B cell (primary cell): ENCODE data around the gene ATP6V1D. TPM values are rescaled to one million over a fixed set of nuclear protein-coding genes. Genes with fewer than 3 reads are reported as not detected.

ENCODE experiments used
- ATAC-seq: fragments of 200-7000 bp; cut with Tn5 transposase; one replicate; pipeline ENCODE4 v1.10.0; 2021; ENCODE audit warnings: low read depth, mild to moderate bottlenecking, moderate number of reproducible peaks, moderate library complexity
- CTCF ChIA-PET: fragments of 350-600 bp; sonication (Branson Sonifier 250); formaldehyde crosslinking; loops from one replicate; lab custom pipeline; 2021; ENCODE audit warnings: antibody characterized with exemption, inconsistent platforms; lab: Charles Lee
- POLR2A ChIA-PET: fragments of 350-600 bp; sonication (Branson Sonifier 250); formaldehyde crosslinking; loops from one replicate; lab custom pipeline; 2021; ENCODE audit warnings: antibody characterized with exemption; lab: Charles Lee
- DNase-seq: peaks from one replicate; pipeline ENCODE4 v3.0.0; 2013
- H2AFZ ChIP-seq: 2 replicates; pipeline ENCODE4 v1.6.1; 2012; ENCODE audit warnings: mild to moderate bottlenecking, low read depth, low read length; ENCODE audit not compliant: insufficient read depth, poor library complexity, severe bottlenecking
- H3K27ac ChIP-seq, 2 donors: 1 replicate in 1 of 2; 2 replicates in 1 of 2; pipeline ENCODE4 v1.5.1; 2012 to 2013; ENCODE audit warnings: low read length in 2 of 2, mild to moderate bottlenecking in 2 of 2, moderate library complexity in 1 of 2
- H3K27me3 ChIP-seq, 4 experiments: fragments of 200-600 bp in 1 of 4; sonication (generic) in 1 of 4; replicated peaks in 1 of 4; 1 replicate in 2 of 4; 2 replicates in 2 of 4; pipeline versions ENCODE4 v1.6.1 to v1.7.0; 2013 to 2016; ENCODE audit warnings: low read length in 3 of 4, mild to moderate bottlenecking in 2 of 4, mixed read lengths in 1 of 4, moderate library complexity in 1 of 4; ENCODE audit not compliant: insufficient read depth in 4 of 4, control insufficient read depth in 3 of 4; ENCODE audit errors: control extremely low read depth in 1 of 4
- H3K36me3 ChIP-seq, 2 experiments: replicated peaks in 1 of 2; 1 replicate in 1 of 2; 2 replicates in 1 of 2; pipeline versions ENCODE4 v1.6.1 to v1.7.1; 2013; ENCODE audit warnings: low read length in 1 of 2; ENCODE audit not compliant: insufficient read depth in 2 of 2, control insufficient read depth in 1 of 2; ENCODE audit errors: control extremely low read depth in 1 of 2, extremely low read depth in 1 of 2
- H3K4me1 ChIP-seq, 2 donors: fragments of 200-600 bp in 1 of 2; sonication (generic) in 1 of 2; 1 replicate in 1 of 2; 2 replicates in 1 of 2; pipeline versions ENCODE4 v1.5.1 to v1.6.1; 2013 to 2017; ENCODE audit warnings: low read length in 2 of 2; ENCODE audit not compliant: control insufficient read depth in 2 of 2, insufficient read depth in 2 of 2
- H3K4me2 ChIP-seq: replicated peaks from 2 replicates; pipeline ENCODE3; 2012; ENCODE audit warnings: mild to moderate bottlenecking, low read depth, low read length; ENCODE audit not compliant: poor library complexity, severe bottlenecking
- H3K4me3 ChIP-seq, 5 experiments: fragments of 200-600 bp in 1 of 5; sonication (generic) in 1 of 5; 1 replicate in 3 of 5; 2 replicates in 2 of 5; pipeline versions ENCODE4 v1.5.1 to v1.7.0; 2011 to 2016; ENCODE audit warnings: low read length in 4 of 5, mild to moderate bottlenecking in 4 of 5, low read depth in 2 of 5, control low read depth in 1 of 5, moderate library complexity in 1 of 5; ENCODE audit not compliant: insufficient read depth in 1 of 5; ENCODE audit errors: control extremely low read depth in 1 of 5, extremely low read depth in 1 of 5
- H3K79me2 ChIP-seq: fragments of 200-600 bp; sonication (generic); one replicate; pipeline ENCODE4 v1.6.0; 2016; ENCODE audit warnings: low read length; ENCODE audit not compliant: control insufficient read depth, insufficient read depth
- H3K9ac ChIP-seq: fragments of 200-600 bp; sonication (generic); 2 replicates; pipeline ENCODE4 v1.6.1; 2017; ENCODE audit warnings: mild to moderate bottlenecking, low read length, moderate library complexity
- H3K9me3 ChIP-seq, 3 donors: one replicate each; pipeline versions ENCODE4 v1.6.1 to v1.7.1; 2013; ENCODE audit warnings: low read length in 2 of 3; ENCODE audit not compliant: control insufficient read depth in 2 of 3, insufficient read depth in 1 of 3; ENCODE audit errors: control extremely low read depth in 1 of 3
- H4K20me1 ChIP-seq: 2 replicates; pipeline ENCODE4 v1.6.0; 2012; ENCODE audit warnings: mild to moderate bottlenecking, low read length; ENCODE audit not compliant: insufficient read depth, control insufficient read depth, poor library complexity, severe bottlenecking
- H3K27ac Mint-ChIP-seq: one replicate; pipeline ENCODE4 v1.8.0; 2021; ENCODE audit warnings: mixed read lengths
- H3K27me3 Mint-ChIP-seq: one replicate; pipeline ENCODE4 v1.8.0; 2021; ENCODE audit warnings: mixed read lengths
- H3K4me1 Mint-ChIP-seq: one replicate; pipeline ENCODE4 v1.8.0; 2021; ENCODE audit warnings: mixed read lengths
- H3K4me3 Mint-ChIP-seq: one replicate; pipeline ENCODE4 v1.8.0; 2021; ENCODE audit warnings: mixed read lengths
- H3K9me3 Mint-ChIP-seq: one replicate; pipeline ENCODE4 v1.8.0; 2022; ENCODE audit warnings: mixed read lengths; ENCODE audit not compliant: insufficient read depth
- CTCF ChIP-seq: fragments of 200-600 bp; IDR thresholded peaks from one replicate; pipeline ENCODE4 v1.8.0; 2022; ENCODE audit warnings: antibody characterized with exemption, mild to moderate bottlenecking
- EZH2 ChIP-seq: IDR thresholded peaks from 2 replicates; pipeline ENCODE4 v1.6.1; 2012; ENCODE audit warnings: borderline replicate concordance, low read depth, mild to moderate bottlenecking, moderate library complexity, low read length; ENCODE audit not compliant: insufficient read depth, poor library complexity, severe bottlenecking
- WGBS: methylation state at CpG from one replicate; pipeline ENCODE4 v1.1.5; 2013; ENCODE audit warnings: missing lambda C conversion rate; ENCODE audit not compliant: insufficient coverage; 5-methylcytosine and 5-hydroxymethylcytosine counted together
- intact Hi-C: fragments of 100-400 bp; cut with micrococcal nuclease; formaldehyde crosslinking; loops from one replicate; pipeline ENCODE4 v1.10.0; 2022
- polyA plus RNA-seq: library from polyadenylated mRNA; depleted of rRNA; stranded (reverse); fragments of >200 nt; gene quantifications from 2 replicates; pipeline ENCODE4 v1.2.3, GENCODE V29; 2012
- total RNA-seq, 2 donors: library from RNA; stranded (reverse); fragments of 120-200 nt in 1 of 2; gene quantifications; 1 replicate in 1 of 2; 2 replicates in 1 of 2; pipeline versions ENCODE4 v1.2.3 to v1.2.4, GENCODE V29; 2013 to 2022

Gene ATP6V1D
- total and polyA plus RNA-seq, 2 donors (not counting 1 experiment from before 2014, with no cell fraction given): 6.4 to 35.3 TPM

GRCh38 chr14:67371247-67372148 is 11.9 kb upstream of the ATP6V1D start:
- Mint-ChIP-seq H3K4me3 (no peak overlapping the region), H3K4me1 (peaks cover 13% of the 10 kb centered on the region), H3K27me3 (no peaks in the 10 kb centered on the region), H3K9me3 (no peaks in the 10 kb centered on the region), H3K27ac (no peak overlapping the region)
- Histone ChIP-seq H3K4me3 (no peak overlapping the region), H3K79me2 (peaks cover 22% of the 10 kb centered on the region), H2AFZ (no peak overlapping the region), H3K4me2 (no peak overlapping the region), H3K9me3 (no peaks in the 10 kb centered on the region), H3K27ac (no peak overlapping the region), H4K20me1 (peaks cover 26% of the 10 kb centered on the region), H3K9ac (no peak overlapping the region), H3K4me1 (no peaks in the 10 kb centered on the region), H3K36me3 (peaks cover 5 to 81% of the 10 kb centered on the region in 2 experiments), H3K27me3 (no peaks in the 10 kb centered on the region)
- CTCF ChIA-PET: no interaction called here
- POLR2A ChIA-PET: no interaction called here
- no CpG with 5 or more reads among the region's 4 CpGs for WGBS
- DNase-seq (no peak), ATAC-seq (no peak)
- TF ChIP-seq EZH2: no peak
- no peak for TF ChIP-seq CTCF
- intact Hi-C loops: no loop called here

GRCh38 chr14:67370830-67371229 is 11.2 kb upstream of the ATP6V1D start:
- H3K27ac Mint-ChIP-seq: no peak overlapping the region
- peaks cover 15% of the 10 kb centered on the region for H3K4me1 Mint-ChIP-seq
- H2AFZ ChIP-seq: no peak overlapping the region
- peaks cover 3 to 81% of the 10 kb centered on the region in 2 experiments for H3K36me3 ChIP-seq
- intact Hi-C loops: no loop called here
- H3K9me3 ChIP-seq: no peaks in the 10 kb centered on the region
- no peaks in the 10 kb centered on the region for H3K27me3 ChIP-seq
- H3K4me2 ChIP-seq: no peak overlapping the region
- CTCF ChIA-PET: no interaction called here
- peaks cover 29% of the 10 kb centered on the region for H3K79me2 ChIP-seq
- no peak overlapping the region for H3K9ac ChIP-seq
- ATAC-seq (no peak), DNase-seq (no peak)
- peaks cover 31% of the 10 kb centered on the region for H4K20me1 ChIP-seq
- WGBS: 100% methylated on average over 1 of the region's 5 CpGs
- POLR2A ChIA-PET: no interaction called here
- H3K4me3 Mint-ChIP-seq: no peak overlapping the region
- H3K27ac ChIP-seq: no peak overlapping the region
- H3K4me1 ChIP-seq: no peaks in the 10 kb centered on the region
- H3K4me3 ChIP-seq: no peak overlapping the region
- H3K9me3 Mint-ChIP-seq: no peaks in the 10 kb centered on the region
- TF ChIP-seq CTCF (no peak), EZH2 (no peak)
- no peaks in the 10 kb centered on the region for H3K27me3 Mint-ChIP-seq
